ENCODE measurements around the gene SCART1. TPM values are rescaled to one million over a fixed set of nuclear protein-coding genes. Genes with fewer than 3 reads are reported as not detected.
"Not testable (repeated sequence)": the region's sequence is repeated elsewhere in the genome, so short reads cannot be mapped to it uniquely, and the experiment has no call there.

Gene SCART1
- total RNA-seq, 1 experiment from 2014 or later, result 3.7 TPM

GRCh38 chr10:133440633-133441285 is 13.0 kb upstream of the SCART1 start:
- Histone ChIP-seq H3K4me2 (ENCODE audit: low read length) (no peak overlapping the region), H3K9me3 (ENCODE audit: control insufficient read depth in 1 of 2, insufficient read depth in 1 of 2, low read depth in 1 of 2, low read length in 2 of 2) (no peaks in the 10 kb centered on the region), H3K4me3 (replicated peaks in 1 of 2; ENCODE audit: low read depth in 1 of 2, low read length in 2 of 2) (no peak overlapping the region), H2AFZ (ENCODE audit: low read depth, low read length, poor library complexity, severe bottlenecking) (no peak overlapping the region), H3K9ac (ENCODE audit: low read length) (no peak overlapping the region), H3K9me2 (ENCODE audit: insufficient read depth) (no peaks in the 10 kb centered on the region), H3K36me3 (ENCODE audit: control insufficient read depth in 1 of 2, insufficient read depth in 2 of 2, low read length in 2 of 2) (no peaks in the 10 kb centered on the region), H3K79me2 (ENCODE audit: insufficient read depth, low read length) (no peaks in the 10 kb centered on the region), H4K20me1 (ENCODE audit: insufficient read depth) (no peaks in the 10 kb centered on the region), H3K4me1 (ENCODE audit: control insufficient read depth in 1 of 2, insufficient read depth in 2 of 2, low read length in 2 of 2) (no peaks in the 10 kb centered on the region), H3K27ac (ENCODE audit: low read depth, low read length) (no peak overlapping the region), H3K27me3 (ENCODE audit: insufficient read depth, low read length) (no peaks in the 10 kb centered on the region)
- BruUV-seq (replicated peaks), result no TSS peak
- DNase-seq (ENCODE audit: low read depth, low spot score) (no peak), ATAC-seq (no peak)
- ChIA-PET CTCF (no interaction called here), POLR2A (no interaction called here), RAD21 (ENCODE audit: low non-redundant PET in 1 of 2, low total read pairs in 2 of 2, uncharacterized antibody in 2 of 2, unreplicated experiment in 2 of 2) (no interaction called here)
- TF ChIP-seq ATF3 (IDR thresholded peaks at IDR 0.05) (no peak), EGR1 (IDR thresholded peaks at IDR 0.05; ENCODE audit: low read depth) (no peak), CBX3 (IDR thresholded peaks at IDR 0.05; ENCODE audit: low read depth) (no peak), CEBPB (IDR thresholded peaks at IDR 0.05; ENCODE audit: low read depth) (no peak), EZH2phosphoT487 (IDR thresholded peaks at IDR 0.05; ENCODE audit: borderline replicate concordance) (no peak), ZBTB33 (IDR thresholded peaks at IDR 0.05; ENCODE audit: extremely low read depth, insufficient replicate concordance, low read length) (no peak), SIN3A (IDR thresholded peaks at IDR 0.05; ENCODE audit: low read depth) (no peak), RAD21 (IDR thresholded peaks at IDR 0.05; ENCODE audit: low read depth) (no peak), POLR2A (IDR thresholded peaks at IDR 0.05; ENCODE audit: borderline replicate concordance, extremely low read depth, insufficient read depth, insufficient read length) (no peak), POLR2AphosphoS5 (IDR thresholded peaks at IDR 0.05; ENCODE audit: low read depth, low read length) (no peak), SRF (IDR thresholded peaks at IDR 0.05; ENCODE audit: low read depth) (no peak), SP1 (IDR thresholded peaks at IDR 0.05; ENCODE audit: low read depth) (no peak), FOSL1 (IDR thresholded peaks at IDR 0.05; ENCODE audit: low read depth) (no peak), ZNF274 (IDR thresholded peaks at IDR 0.05; ENCODE audit: low read depth, low read length) (no peak), TCF7L2 (IDR thresholded peaks at IDR 0.05; ENCODE audit: borderline replicate concordance, extremely low read depth, insufficient read depth, insufficient read length) (no peak), CTCF (IDR thresholded peaks at IDR 0.05 in 2 of 3, conservative IDR thresholded peaks at IDR 0.05 in 1 of 3; ENCODE audit: borderline replicate concordance in 1 of 3, insufficient read depth in 1 of 3, low read depth in 2 of 3, low read length in 2 of 3) (no peak), ZFX (IDR thresholded peaks at IDR 0.05) (no peak), JUND (IDR thresholded peaks at IDR 0.05) (no peak)
- intact Hi-C loops (cut with micrococcal nuclease), result no loop called here

- intact Hi-C loops (cut with micrococcal nuclease); H4K20me1 ChIP-seq (ENCODE audit: insufficient read depth); H3K9ac ChIP-seq (ENCODE audit: low read length); ATAC-seq; H3K27ac ChIP-seq (ENCODE audit: low read depth, low read length); H3K9me2 ChIP-seq (ENCODE audit: insufficient read depth); H3K27me3 ChIP-seq (ENCODE audit: insufficient read depth, low read length); DNase-seq (ENCODE audit: low read depth, low spot score); H3K4me2 ChIP-seq (ENCODE audit: low read length); H2AFZ ChIP-seq (ENCODE audit: low read depth, low read length, poor library complexity, severe bottlenecking); BruUV-seq (replicated peaks); RAD21 ChIA-PET (ENCODE audit: low non-redundant PET in 1 of 2, low total read pairs in 2 of 2, uncharacterized antibody in 2 of 2, unreplicated experiment in 2 of 2); H3K36me3 ChIP-seq (ENCODE audit: control insufficient read depth in 1 of 2, insufficient read depth in 2 of 2, low read length in 2 of 2); H3K79me2 ChIP-seq (ENCODE audit: insufficient read depth, low read length); CTCF ChIA-PET; POLR2A ChIA-PET; H3K4me1 ChIP-seq (ENCODE audit: control insufficient read depth in 1 of 2, insufficient read depth in 2 of 2, low read length in 2 of 2); H3K9me3 ChIP-seq (ENCODE audit: control insufficient read depth in 1 of 2, insufficient read depth in 1 of 2, low read depth in 1 of 2, low read length in 2 of 2); H3K4me3 ChIP-seq (replicated peaks in 1 of 2; ENCODE audit: low read depth in 1 of 2, low read length in 2 of 2): not testable (repeated sequence)
These were observed 12.4 kb upstream of the SCART1 start for GRCh38 chr10:133441356-133441755.

All from HCT116 (cell line).